Panc1 (cell line): ENCODE data around the gene DLGAP1. TPM values are rescaled to one million over a fixed set of nuclear protein-coding genes. Genes with fewer than 3 reads are reported as not detected.

Experiments used
- ATAC-seq: fragments of 200-7000 bp; cut with Tn5 transposase; 2 replicates; pipeline ENCODE4 v1.9.1; 2020; ENCODE audit warnings: mild to moderate bottlenecking, moderate library complexity
- BruUV-seq: library from RNA; stranded (reverse); fragments of 400-500 nt; replicated peaks from 2 replicates; lab custom pipeline; 2021; lab: Mats Ljungman, UMichigan
- CTCF ChIA-PET: fragments of 300-600 bp; sonication (Branson Sonifier 250); formaldehyde crosslinking; loops from one replicate; lab custom pipeline; 2022; ENCODE audit warnings: antibody characterized with exemption; lab: Charles Lee
- POLR2A ChIA-PET: fragments of 300-600 bp; sonication (Branson Sonifier 250); formaldehyde crosslinking; loops from one replicate; lab custom pipeline; 2022; ENCODE audit warnings: antibody characterized with exemption; lab: Charles Lee
- DNase-seq: peaks from one replicate; pipeline ENCODE4 v3.0.0-alpha.2; 2010; ENCODE audit warnings: low read depth, low spot score
- H3K27ac ChIP-seq: 2 replicates; pipeline ENCODE4 v1.5.1; 2011; ENCODE audit warnings: mild to moderate bottlenecking, low read length, inconsistent platforms
- H3K27me3 ChIP-seq: fragments of 200-500 bp; sonication (Bioruptor generic); 2 replicates; pipeline ENCODE4 v1.6.0; 2014; ENCODE audit warnings: low read length, inconsistent platforms; ENCODE audit not compliant: control insufficient read depth, insufficient read depth
- H3K36me3 ChIP-seq: fragments of 200-500 bp; sonication (Bioruptor generic); 2 replicates; pipeline ENCODE4 v1.5.1; 2014; ENCODE audit warnings: inconsistent platforms, mild to moderate bottlenecking, low read length, moderate library complexity; ENCODE audit not compliant: control insufficient read depth, insufficient read depth
- H3K4me1 ChIP-seq: 2 replicates; pipeline ENCODE4 v1.5.1; 2011; ENCODE audit warnings: inconsistent platforms, mild to moderate bottlenecking, low read length, moderate library complexity; ENCODE audit not compliant: control insufficient read depth, insufficient read depth
- H3K4me3 ChIP-seq, 2 experiments: 2 replicates each; pipeline ENCODE4 v1.5.1; 2011 to 2012; ENCODE audit warnings: low read depth in 2 of 2, low read length in 2 of 2, mild to moderate bottlenecking in 2 of 2, inconsistent platforms in 1 of 2, moderate library complexity in 1 of 2
- H3K9me3 ChIP-seq: fragments of 200-500 bp; sonication (Bioruptor generic); 2 replicates; pipeline ENCODE4 v1.5.1; 2014; ENCODE audit warnings: low read depth, mild to moderate bottlenecking, inconsistent platforms, low read length, moderate library complexity; ENCODE audit not compliant: control insufficient read depth, insufficient read depth
- CTCF ChIP-seq: fragments of 450-650 bp; IDR thresholded peaks from 2 replicates; pipeline ENCODE4 v1.5.1; 2017; ENCODE audit warnings: mild to moderate bottlenecking
- POLR2AphosphoS5 ChIP-seq: IDR thresholded peaks from 2 replicates; pipeline ENCODE4 v1.6.1; 2012; ENCODE audit warnings: mild to moderate bottlenecking, low read depth, low read length, moderate library complexity
- REST ChIP-seq, 2 experiments: IDR thresholded peaks; 2 replicates each; pipeline ENCODE4 v1.6.1; 2011 to 2012; ENCODE audit warnings: low read depth in 2 of 2, control low read depth in 1 of 2, low read length in 1 of 2, mild to moderate bottlenecking in 1 of 2, moderate library complexity in 1 of 2; ENCODE audit not compliant: insufficient read depth in 1 of 2
- SIN3A ChIP-seq: IDR thresholded peaks from 2 replicates; pipeline ENCODE4 v1.6.1; 2012; ENCODE audit warnings: low read depth, mild to moderate bottlenecking, low read length, moderate library complexity, borderline replicate concordance; ENCODE audit not compliant: insufficient read depth
- TCF7L2 ChIP-seq: IDR thresholded peaks from 2 replicates; pipeline ENCODE4 v1.6.1; 2011; ENCODE audit warnings: mild to moderate bottlenecking, low read depth, low read length, inconsistent platforms
- in situ Hi-C: cut with HindIII; loops from 2 replicates; pipeline ENCODE4 v1.10.0; 2016; ENCODE audit warnings: low sequenced_read_pairs, low pct_unique_long_range_greater_than_20kb
- intact Hi-C: fragments of 100-400 bp; cut with micrococcal nuclease; formaldehyde crosslinking; loops from one replicate; pipeline ENCODE4 v1.10.0; 2022; ENCODE audit not compliant: unreplicated experiment
- total RNA-seq: library from RNA; stranded (reverse); gene quantifications from one replicate; pipeline ENCODE4 v1.2.1, GENCODE V29; 2021; ENCODE audit not compliant: unreplicated experiment

DLGAP1 gene
- total RNA-seq, 1 experiment from 2014 or later: 1.8 TPM

GRCh38 chr18:3693410-3693809, 761.7 kb downstream of the DLGAP1 start:
- ChIA-PET CTCF (no interaction called here), POLR2A (no interaction called here)
- peaks cover 14% of the 10 kb centered on the region for H3K4me1 ChIP-seq
- DNase-seq (no peak), ATAC-seq (no peak)
- intact Hi-C loops: no loop called here
- no TSS peak for BruUV-seq
- no peak overlapping the region for H3K4me3 ChIP-seq
- no peaks in the 10 kb centered on the region for H3K9me3 ChIP-seq
- H3K36me3 ChIP-seq: no peaks in the 10 kb centered on the region
- no peaks in the 10 kb centered on the region for H3K27me3 ChIP-seq
- in situ Hi-C loops: no loop called here
- H3K27ac ChIP-seq: peak overlapping the region; percentile 1
- TF ChIP-seq CTCF (no peak), REST (IDR thresholded peaks at IDR 0.05; ENCODE audit: insufficient read depth in 1 of 2, low read depth in 2 of 2, low read length in 1 of 2) (no peak), SIN3A (no peak)

- DNase-seq: no peak
- ATAC-seq: no peak
- H3K27me3 ChIP-seq: no peaks in the 10 kb centered on the region
- no peaks in the 10 kb centered on the region for H3K36me3 ChIP-seq
- H3K4me1 ChIP-seq: peaks cover 14% of the 10 kb centered on the region
- H3K27ac ChIP-seq: peak overlapping the region; percentile 1
- ChIA-PET POLR2A (interaction anchor here (0.7 kb wide), 1 partner anchor 443 kb away, joined by 4 read pairs; no protein-coding TSS in a partner anchor), CTCF (interaction anchor here (0.5 kb wide), 1 partner anchor 303 kb away, joined by 5 read pairs; no protein-coding TSS in a partner anchor)
- no TSS peak for BruUV-seq
- no peaks in the 10 kb centered on the region for H3K9me3 ChIP-seq
- H3K4me3 ChIP-seq: no peak overlapping the region
- no peak for TF ChIP-seq TCF7L2
- TF ChIP-seq REST (IDR thresholded peaks at IDR 0.05; ENCODE audit: insufficient read depth in 1 of 2, low read depth in 2 of 2, low read length in 1 of 2): no peak
- TF ChIP-seq CTCF: no peak
- no peak for TF ChIP-seq SIN3A
- TF ChIP-seq POLR2AphosphoS5: no peak
- intact Hi-C loops (no loop called here), in situ Hi-C loops (no loop called here)
Observed at GRCh38 chr18:3692691-3693090, 762.4 kb downstream of the DLGAP1 start.
